Measurements from ENCODE around the gene CALHM6. TPM values are rescaled to one million over a fixed set of nuclear protein-coding genes. Genes with fewer than 3 reads are reported as not detected.

The CALHM6 gene
- total RNA-seq, 1 experiment from 2014 or later: not detected

GRCh38 chr6:116456106-116456505, 5.1 kb upstream of the CALHM6 start:
- RAD21 ChIA-PET (ENCODE audit: low non-redundant PET in 1 of 2, low total read pairs in 2 of 2, uncharacterized antibody in 2 of 2, unreplicated experiment in 2 of 2): no interaction called here
- BruUV-seq (replicated peaks): no TSS peak
- Histone ChIP-seq H3K27me3 (ENCODE audit: insufficient read depth, low read length) (no peaks in the 10 kb centered on the region), H3K27ac (ENCODE audit: low read depth, low read length) (no peak overlapping the region), H4K20me1 (ENCODE audit: insufficient read depth) (no peaks in the 10 kb centered on the region), H3K9me3 (ENCODE audit: control insufficient read depth in 1 of 2, insufficient read depth in 1 of 2, low read depth in 1 of 2, low read length in 2 of 2) (no peaks in the 10 kb centered on the region), H3K4me2 (ENCODE audit: low read length) (no peak overlapping the region), H3K9me2 (ENCODE audit: insufficient read depth) (no peaks in the 10 kb centered on the region), H2AFZ (ENCODE audit: low read depth, low read length, poor library complexity, severe bottlenecking) (no peak overlapping the region), H3K4me3 (replicated peaks in 1 of 2; ENCODE audit: low read depth in 1 of 2, low read length in 2 of 2) (no peak overlapping the region), H3K79me2 (ENCODE audit: insufficient read depth, low read length) (no peaks in the 10 kb centered on the region), H3K36me3 (ENCODE audit: control insufficient read depth in 1 of 2, insufficient read depth in 2 of 2, low read length in 2 of 2) (no peaks in the 10 kb centered on the region), H3K9ac (ENCODE audit: low read length) (no peak overlapping the region), H3K4me1 (ENCODE audit: control insufficient read depth in 1 of 2, insufficient read depth in 2 of 2, low read length in 2 of 2) (no peaks in the 10 kb centered on the region)
- CTCF ChIA-PET: no interaction called here
- ATAC-seq: no peak
- no peak for TF ChIP-seq CEBPB (IDR thresholded peaks at IDR 0.05; ENCODE audit: low read depth)
- no peak for TF ChIP-seq MAX (IDR thresholded peaks at IDR 0.05)
- TF ChIP-seq TCF7L2 (IDR thresholded peaks at IDR 0.05; ENCODE audit: borderline replicate concordance, extremely low read depth, insufficient read depth, insufficient read length): no peak
- TF ChIP-seq SRF (IDR thresholded peaks at IDR 0.05; ENCODE audit: low read depth): no peak
- TF ChIP-seq, protein P1, sequence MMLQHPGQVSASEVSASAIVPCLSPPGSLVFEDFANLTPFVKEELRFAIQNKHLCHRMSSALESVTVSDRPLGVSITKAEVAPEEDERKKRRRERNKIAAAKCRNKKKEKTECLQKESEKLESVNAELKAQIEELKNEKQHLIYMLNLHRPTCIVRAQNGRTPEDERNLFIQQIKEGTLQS (IDR thresholded peaks at IDR 0.05): no peak
- no peak for TF ChIP-seq ZNF274 (IDR thresholded peaks at IDR 0.05; ENCODE audit: low read depth, low read length)
- no peak for TF ChIP-seq RAD21 (IDR thresholded peaks at IDR 0.05; ENCODE audit: low read depth)
- TF ChIP-seq YY1 (IDR thresholded peaks at IDR 0.05; ENCODE audit: extremely low read depth, insufficient replicate concordance, low read depth, low read length): no peak
- TF ChIP-seq, protein P2, sequence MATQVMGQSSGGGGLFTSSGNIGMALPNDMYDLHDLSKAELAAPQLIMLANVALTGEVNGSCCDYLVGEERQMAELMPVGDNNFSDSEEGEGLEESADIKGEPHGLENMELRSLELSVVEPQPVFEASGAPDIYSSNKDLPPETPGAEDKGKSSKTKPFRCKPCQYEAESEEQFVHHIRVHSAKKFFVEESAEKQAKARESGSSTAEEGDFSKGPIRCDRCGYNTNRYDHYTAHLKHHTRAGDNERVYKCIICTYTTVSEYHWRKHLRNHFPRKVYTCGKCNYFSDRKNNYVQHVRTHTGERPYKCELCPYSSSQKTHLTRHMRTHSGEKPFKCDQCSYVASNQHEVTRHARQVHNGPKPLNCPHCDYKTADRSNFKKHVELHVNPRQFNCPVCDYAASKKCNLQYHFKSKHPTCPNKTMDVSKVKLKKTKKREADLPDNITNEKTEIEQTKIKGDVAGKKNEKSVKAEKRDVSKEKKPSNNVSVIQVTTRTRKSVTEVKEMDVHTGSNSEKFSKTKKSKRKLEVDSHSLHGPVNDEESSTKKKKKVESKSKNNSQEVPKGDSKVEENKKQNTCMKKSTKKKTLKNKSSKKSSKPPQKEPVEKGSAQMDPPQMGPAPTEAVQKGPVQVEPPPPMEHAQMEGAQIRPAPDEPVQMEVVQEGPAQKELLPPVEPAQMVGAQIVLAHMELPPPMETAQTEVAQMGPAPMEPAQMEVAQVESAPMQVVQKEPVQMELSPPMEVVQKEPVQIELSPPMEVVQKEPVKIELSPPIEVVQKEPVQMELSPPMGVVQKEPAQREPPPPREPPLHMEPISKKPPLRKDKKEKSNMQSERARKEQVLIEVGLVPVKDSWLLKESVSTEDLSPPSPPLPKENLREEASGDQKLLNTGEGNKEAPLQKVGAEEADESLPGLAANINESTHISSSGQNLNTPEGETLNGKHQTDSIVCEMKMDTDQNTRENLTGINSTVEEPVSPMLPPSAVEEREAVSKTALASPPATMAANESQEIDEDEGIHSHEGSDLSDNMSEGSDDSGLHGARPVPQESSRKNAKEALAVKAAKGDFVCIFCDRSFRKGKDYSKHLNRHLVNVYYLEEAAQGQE (IDR thresholded peaks at IDR 0.05; ENCODE audit: low read depth): no peak
- TF ChIP-seq, protein P3, sequence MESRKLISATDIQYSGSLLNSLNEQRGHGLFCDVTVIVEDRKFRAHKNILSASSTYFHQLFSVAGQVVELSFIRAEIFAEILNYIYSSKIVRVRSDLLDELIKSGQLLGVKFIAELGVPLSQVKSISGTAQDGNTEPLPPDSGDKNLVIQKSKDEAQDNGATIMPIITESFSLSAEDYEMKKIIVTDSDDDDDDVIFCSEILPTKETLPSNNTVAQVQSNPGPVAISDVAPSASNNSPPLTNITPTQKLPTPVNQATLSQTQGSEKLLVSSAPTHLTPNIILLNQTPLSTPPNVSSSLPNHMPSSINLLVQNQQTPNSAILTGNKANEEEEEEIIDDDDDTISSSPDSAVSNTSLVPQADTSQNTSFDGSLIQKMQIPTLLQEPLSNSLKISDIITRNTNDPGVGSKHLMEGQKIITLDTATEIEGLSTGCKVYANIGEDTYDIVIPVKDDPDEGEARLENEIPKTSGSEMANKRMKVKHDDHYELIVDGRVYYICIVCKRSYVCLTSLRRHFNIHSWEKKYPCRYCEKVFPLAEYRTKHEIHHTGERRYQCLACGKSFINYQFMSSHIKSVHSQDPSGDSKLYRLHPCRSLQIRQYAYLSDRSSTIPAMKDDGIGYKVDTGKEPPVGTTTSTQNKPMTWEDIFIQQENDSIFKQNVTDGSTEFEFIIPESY (IDR thresholded peaks at IDR 0.05; ENCODE audit: extremely low read depth, insufficient replicate concordance, low read length): no peak
- no peak for TF ChIP-seq JUND (IDR thresholded peaks at IDR 0.05)
- no peak for TF ChIP-seq CBX3 (IDR thresholded peaks at IDR 0.05; ENCODE audit: low read depth)
- no peak for TF ChIP-seq ZFX (IDR thresholded peaks at IDR 0.05)
- TF ChIP-seq EGR1 (IDR thresholded peaks at IDR 0.05; ENCODE audit: low read depth): no peak
- no peak for TF ChIP-seq CTCF (IDR thresholded peaks at IDR 0.05 in 2 of 3, conservative IDR thresholded peaks at IDR 0.05 in 1 of 3; ENCODE audit: borderline replicate concordance in 1 of 3, insufficient read depth in 1 of 3, low read depth in 2 of 3, low read length in 2 of 3)
- TF ChIP-seq POLR2AphosphoS5 (IDR thresholded peaks at IDR 0.05; ENCODE audit: low read depth, low read length): no peak
- intact Hi-C loops (cut with micrococcal nuclease): no loop called here
- POLR2A ChIA-PET: no interaction called here
- DNase-seq (ENCODE audit: low read depth, low spot score): no peak
